NCI-H2029 (cell line): Measurements from ENCODE around the gene MLPH.
A peak's percentile ranks its signal among the peaks of the same experiment; 100 is the strongest.
"Not testable (repeated sequence)": the region's sequence is repeated elsewhere in the genome, so short reads cannot be mapped to it uniquely, and the experiment has no call there.

Experiments
- DNase-seq: peaks from one replicate; lab custom pipeline; 2025; lab: John Stamatoyannopoulos, UW

MLPH gene

GRCh38 chr2:237458519-237458918, 28.5 kb upstream of the MLPH start:
- DNase-seq, result no peak

- DNase-seq, result no peak
Observed at GRCh38 chr2:237459226-237459625, 27.8 kb upstream of the MLPH start.

- peak; percentile 6 for DNase-seq
Observed at GRCh38 chr2:237459741-237460174, 27.3 kb upstream of the MLPH start.

GRCh38 chr2:237464757-237465391, 22.2 kb upstream of the MLPH start:
- DNase-seq, result no peak

- DNase-seq, result no peak
Observed at GRCh38 chr2:237465515-237466148, 21.4 kb upstream of the MLPH start.

GRCh38 chr2:237466211-237466610, 20.8 kb upstream of the MLPH start:
- no peak for DNase-seq

- no peak for DNase-seq
Observed at GRCh38 chr2:237467447-237468179, 19.4 kb upstream of the MLPH start.

- DNase-seq, result not testable (repeated sequence)
Observed at GRCh38 chr2:237469410-237469809, 17.6 kb upstream of the MLPH start.

GRCh38 chr2:237469849-237470248, 17.2 kb upstream of the MLPH start:
- no peak for DNase-seq

- DNase-seq, result no peak
Observed at GRCh38 chr2:237470914-237471313, 16.1 kb upstream of the MLPH start.

- DNase-seq, result peak; percentile 14
Observed at GRCh38 chr2:237471438-237472186, 15.4 kb upstream of the MLPH start.

- DNase-seq, result no peak
Observed at GRCh38 chr2:237472187-237472712, 14.8 kb upstream of the MLPH start.

- no peak for DNase-seq
Observed at GRCh38 chr2:237472909-237473877, 13.9 kb upstream of the MLPH start.

- no peak for DNase-seq
Observed at GRCh38 chr2:237473878-237474441, 13.1 kb upstream of the MLPH start.

GRCh38 chr2:237474442-237474911, 12.6 kb upstream of the MLPH start:
- DNase-seq, result no peak

- DNase-seq, result peak; percentile 61
Observed at GRCh38 chr2:237474931-237475703, 11.9 kb upstream of the MLPH start.

GRCh38 chr2:237475704-237476141, 11.3 kb upstream of the MLPH start:
- peak; percentile 47 for DNase-seq

GRCh38 chr2:237478095-237478494, 9.0 kb upstream of the MLPH start:
- no peak for DNase-seq

- no peak for DNase-seq
Observed at GRCh38 chr2:237478979-237479378, 8.1 kb upstream of the MLPH start.

- DNase-seq, result no peak
Observed at GRCh38 chr2:237479747-237480146, 7.3 kb upstream of the MLPH start.
